ENCODE measurements around the gene GP1BA. TPM values are rescaled to one million over a fixed set of nuclear protein-coding genes. Genes with fewer than 3 reads are reported as not detected.
A peak's percentile ranks its signal among the peaks of the same experiment; 100 is the strongest.

The GP1BA gene
- total RNA-seq, 2 experiments from 2014 or later, result not detected

DNA sequence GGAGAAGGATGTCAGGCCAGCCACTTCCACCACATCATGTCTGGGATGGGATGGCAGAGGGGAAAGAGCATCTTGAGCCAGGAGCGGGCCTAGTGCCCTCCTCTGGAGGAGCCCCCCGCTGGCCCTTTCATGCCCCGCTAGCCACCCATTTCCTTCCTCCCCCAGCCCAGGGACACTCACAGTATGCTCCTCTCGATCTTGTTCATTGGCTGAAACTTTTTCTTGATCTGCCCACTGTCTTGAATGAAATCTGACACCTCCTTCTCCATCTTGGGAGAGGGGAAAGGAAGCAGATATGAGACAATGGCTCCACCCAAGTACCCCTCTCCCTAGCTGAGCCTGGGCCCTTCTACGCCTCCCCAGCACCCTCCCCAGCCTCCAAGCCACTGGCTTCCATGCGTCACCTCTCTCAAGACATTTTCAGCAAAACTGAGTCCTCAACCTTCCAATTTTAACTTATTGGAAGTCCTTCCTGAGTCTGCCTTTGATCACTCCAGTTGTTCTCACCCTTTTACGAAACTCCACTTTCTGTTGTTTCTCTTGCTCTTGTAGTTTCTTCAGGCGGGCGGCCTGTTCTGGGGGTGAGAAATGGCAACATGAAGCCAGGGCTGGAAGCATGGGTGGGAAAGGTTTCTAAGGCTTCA lies 28.3 kb downstream of the GP1BA start:
- Mint-ChIP-seq H3K27ac (no peak overlapping the region), H3K36me3 (ENCODE audit: low read depth) (peaks cover 28% of the 10 kb centered on the region), H3K4me1 (peaks cover 8% of the 10 kb centered on the region), H3K27me3 (no peaks in the 10 kb centered on the region), H3K4me3 (no peak overlapping the region), H3K9me3 (no peaks in the 10 kb centered on the region)
- DNase-seq, result no peak
- ChIA-PET POLR2A (interaction anchor here (13.3 kb wide), 1 partner anchor 19 kb away, joined by 229 read pairs; the partner anchor contains the start of genes PFN1, RNF167 and SLC25A11), CTCF (no interaction called here)

- peak overlapping the region; percentile 31 for H3K27ac Mint-ChIP-seq
- DNase-seq, result no peak
Measured at GRCh38 chr17:4965311-4965986, 33.4 kb downstream of the GP1BA start.

GRCh38 chr17:4966844-4967538 lies 34.9 kb downstream of the GP1BA start:
- peak; percentile 97 for DNase-seq
- H3K9me3 Mint-ChIP-seq, result no peaks in the 10 kb centered on the region
- H3K4me1 Mint-ChIP-seq, result peaks cover 25% of the 10 kb centered on the region
- H3K27ac Mint-ChIP-seq, result no peak overlapping the region
- H3K36me3 Mint-ChIP-seq (ENCODE audit: low read depth), result peaks cover 28% of the 10 kb centered on the region
- CTCF ChIA-PET, result interaction anchor here (0.6 to 2.4 kb wide), 20 partner anchors 11 to 472 kb away, joined by 3 to 22 read pairs (median 6); partner anchors contain the start of genes C1QBP, CAMTA2, CHRNE and ENO3
- H3K4me3 Mint-ChIP-seq, result no peak overlapping the region
- H3K27me3 Mint-ChIP-seq, result no peaks in the 10 kb centered on the region
- POLR2A ChIA-PET, result interaction anchor here (0.8 to 15.5 kb wide), 14 partner anchors 13 to 823 kb away, joined by 3 to 711 read pairs (median 4); partner anchors contain the start of genes CAMTA2, CHRNE, ENO3 and INCA1

More at GRCh38 chr17:4965311-4965986, 33.4 kb downstream of the GP1BA start:
- ChIA-PET CTCF (interaction anchor here (0.8 to 2.3 kb wide), 4 partner anchors 15 to 62 kb away, joined by 3 to 7 read pairs (median 6); partner anchors contain the start of genes CAMTA2, CHRNE, RNF167 and SLC25A11), POLR2A (interaction anchor here (8.6 to 15.5 kb wide), 2 partner anchors 17 to 22 kb away, joined by 78 to 711 read pairs; partner anchors contain the start of genes CAMTA2, ENO3, PFN1 and RNF167)
- Mint-ChIP-seq H3K4me1 (peaks cover 17% of the 10 kb centered on the region), H3K4me3 (peak overlapping the region; percentile 27), H3K9me3 (no peaks in the 10 kb centered on the region), H3K36me3 (ENCODE audit: low read depth) (peaks cover 21% of the 10 kb centered on the region), H3K27me3 (no peaks in the 10 kb centered on the region)

GRCh38 chr17:4967539-4968485 lies 35.7 kb downstream of the GP1BA start, which contains the start of gene SPAG7:
SPAG7 (minus strand) TSS chr17:4967817; CDS start chr17:4967804, 13 bp downstream.
- Mint-ChIP-seq H3K27ac (no peak within 1 kb of the TSS), H3K9me3 (no peaks in the 10 kb centered on the region), H3K4me1 (peaks cover 25% of the 10 kb centered on the region), H3K36me3 (ENCODE audit: low read depth) (peaks cover 32% of the 10 kb centered on the region), H3K4me3 (no peak within 1 kb of the TSS), H3K27me3 (no peaks in the 10 kb centered on the region)
- ChIA-PET CTCF (interaction anchor here (0.6 to 2.4 kb wide), 21 partner anchors 9 to 471 kb away, joined by 3 to 22 read pairs (median 5); partner anchors contain the start of genes C1QBP, CAMTA2, CHRNE and ENO3), POLR2A (interaction anchor here (0.8 to 15.5 kb wide), 16 partner anchors 12 to 824 kb away, joined by 3 to 711 read pairs (median 4); partner anchors contain the start of genes CAMTA2, CHRNE, ENO3 and INCA1)
- DNase-seq, result peak; percentile 95

- Mint-ChIP-seq H3K9me3 (no peaks in the 10 kb centered on the region), H3K36me3 (ENCODE audit: low read depth) (peaks cover 34% of the 10 kb centered on the region), H3K4me1 (peaks cover 23% of the 10 kb centered on the region), H3K27me3 (no peaks in the 10 kb centered on the region), H3K4me3 (no peak overlapping the region), H3K27ac (no peak overlapping the region)
- ChIA-PET CTCF (interaction anchor here (1.0 to 2.4 kb wide), 7 partner anchors 9 to 94 kb away, joined by 4 to 22 read pairs (median 6); partner anchors contain the start of genes CAMTA2, INCA1, KIF1C and PFN1), POLR2A (interaction anchor here (1.1 to 15.5 kb wide), 9 partner anchors 12 to 825 kb away, joined by 3 to 711 read pairs (median 8); partner anchors contain the start of genes CAMTA2, ENO3, INCA1 and KIF1C)
- DNase-seq, result no peak
Measured at GRCh38 chr17:4968486-4969046, 36.5 kb downstream of the GP1BA start.

- POLR2A ChIA-PET, result interaction anchor here (1.1 to 15.5 kb wide), 9 partner anchors 11 to 66 kb away, joined by 3 to 711 read pairs (median 8); partner anchors contain the start of genes CAMTA2, ENO3, INCA1 and KIF1C
- Mint-ChIP-seq H3K4me1 (peaks cover 25% of the 10 kb centered on the region), H3K27me3 (no peaks in the 10 kb centered on the region), H3K36me3 (ENCODE audit: low read depth) (peaks cover 38% of the 10 kb centered on the region), H3K9me3 (no peaks in the 10 kb centered on the region), H3K4me3 (no peak overlapping the region), H3K27ac (no peak overlapping the region)
- DNase-seq, result peak; percentile 57
- CTCF ChIA-PET, result interaction anchor here (0.9 to 1.8 kb wide), 4 partner anchors 10 to 93 kb away, joined by 4 to 6 read pairs (median 4); partner anchors contain the start of genes PFN1, RNF167 and SLC25A11
Measured at GRCh38 chr17:4969047-4969550, 37.0 kb downstream of the GP1BA start.

DNA sequence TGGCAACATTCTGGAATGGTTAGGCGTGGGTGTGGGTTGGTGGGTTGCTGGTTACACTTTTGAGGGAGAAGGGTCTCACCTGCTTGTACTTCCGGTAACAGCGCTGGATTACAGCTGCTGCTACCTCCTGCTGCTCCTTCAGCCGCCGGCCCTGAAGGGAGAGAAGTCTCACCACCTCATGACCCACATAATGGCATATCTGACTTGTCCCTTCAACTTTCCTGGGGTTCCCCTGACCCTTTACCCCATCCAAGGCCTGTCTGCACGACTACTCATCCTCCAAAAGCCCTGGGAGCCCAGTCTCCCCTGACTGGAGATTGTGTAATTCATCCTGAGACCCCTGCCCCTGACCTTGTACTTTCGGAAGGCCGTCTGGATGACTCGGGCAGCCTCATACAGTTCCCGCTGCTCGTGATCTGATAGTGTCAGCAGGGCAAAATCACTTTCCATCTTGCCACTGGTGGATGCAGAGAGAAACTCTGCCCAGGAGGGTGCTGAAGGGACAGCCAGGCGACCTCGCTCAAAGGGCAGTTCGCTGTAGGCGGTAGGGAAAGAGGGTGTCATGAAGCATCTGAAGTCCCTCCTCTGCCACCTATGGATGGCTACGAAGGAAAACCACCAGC lies 37.6 kb downstream of the GP1BA start:
- Mint-ChIP-seq H3K4me3 (no peak overlapping the region), H3K27ac (no peak overlapping the region), H3K9me3 (no peaks in the 10 kb centered on the region), H3K4me1 (peaks cover 27% of the 10 kb centered on the region), H3K36me3 (ENCODE audit: low read depth) (peaks cover 42% of the 10 kb centered on the region), H3K27me3 (no peaks in the 10 kb centered on the region)
- ChIA-PET CTCF (interaction anchor here (0.9 to 1.8 kb wide), 5 partner anchors 10 to 92 kb away, joined by 3 to 6 read pairs (median 4); partner anchors contain the start of genes PFN1, RNF167 and SLC25A11), POLR2A (interaction anchor here (0.8 to 15.5 kb wide), 9 partner anchors 11 to 65 kb away, joined by 3 to 711 read pairs (median 8); partner anchors contain the start of genes CAMTA2, ENO3, INCA1 and KIF1C)
- no peak for DNase-seq

DNA sequence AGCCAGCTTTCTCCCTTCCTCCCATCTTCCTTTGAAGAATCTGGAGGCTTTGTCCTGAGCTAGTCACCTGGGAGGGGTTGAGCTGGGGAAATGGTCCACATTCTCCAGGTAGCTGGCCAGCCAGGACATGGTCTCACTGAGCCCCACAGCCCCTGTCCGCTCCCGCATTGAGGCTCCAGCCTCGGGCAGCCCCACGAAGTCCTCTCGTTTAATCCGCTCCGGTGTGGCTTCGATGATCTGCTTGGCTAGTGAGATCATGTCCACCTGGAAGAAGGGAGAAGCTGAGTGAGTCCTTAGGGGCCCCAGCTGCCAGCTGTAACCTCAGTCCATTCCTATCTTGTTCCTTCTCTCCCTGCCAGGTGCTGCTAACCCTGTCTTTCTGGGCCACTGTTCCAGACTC lies 38.2 kb downstream of the GP1BA start:
- Mint-ChIP-seq H3K27me3 (no peaks in the 10 kb centered on the region), H3K4me1 (peaks cover 25% of the 10 kb centered on the region), H3K27ac (peak overlapping the region; percentile 62), H3K36me3 (ENCODE audit: low read depth) (peaks cover 44% of the 10 kb centered on the region), H3K9me3 (no peaks in the 10 kb centered on the region), H3K4me3 (no peak overlapping the region)
- no peak for DNase-seq
- CTCF ChIA-PET, result interaction anchor here (1.0 to 1.7 kb wide), 5 partner anchors 11 to 92 kb away, joined by 3 to 9 read pairs (median 4); partner anchors contain the start of genes CAMTA2 and CHRNE
- POLR2A ChIA-PET, result interaction anchor here (0.8 to 15.5 kb wide), 6 partner anchors 10 to 53 kb away, joined by 4 to 711 read pairs (median 24); partner anchors contain the start of genes CAMTA2, ENO3, INCA1 and KIF1C

GRCh38 chr17:4971826-4972225 lies 39.7 kb downstream of the GP1BA start:
- ChIA-PET POLR2A (interaction anchor here (1.5 to 15.5 kb wide), 3 partner anchors 8 to 24 kb away, joined by 8 to 711 read pairs (median 78); partner anchors contain the start of genes CAMTA2, ENO3, PFN1 and RNF167), CTCF (interaction anchor here (1.2 to 1.7 kb wide), 3 partner anchors 8 to 90 kb away, joined by 4 to 9 read pairs (median 5); partner anchors contain the start of gene CAMTA2)
- peaks cover 41% of the 10 kb centered on the region for H3K36me3 Mint-ChIP-seq (ENCODE audit: low read depth)
- H3K27me3 Mint-ChIP-seq, result no peaks in the 10 kb centered on the region
- H3K9me3 Mint-ChIP-seq, result no peaks in the 10 kb centered on the region
- H3K27ac Mint-ChIP-seq, result no peak overlapping the region
- no peak overlapping the region for H3K4me3 Mint-ChIP-seq
- H3K4me1 Mint-ChIP-seq, result peaks cover 14% of the 10 kb centered on the region
- no peak for DNase-seq

- no peak overlapping the region for H3K4me3 Mint-ChIP-seq
- no peak overlapping the region for H3K27ac Mint-ChIP-seq
- H3K27me3 Mint-ChIP-seq, result no peaks in the 10 kb centered on the region
- DNase-seq, result no peak
- H3K4me1 Mint-ChIP-seq, result peaks cover 14% of the 10 kb centered on the region
- peaks cover 46% of the 10 kb centered on the region for H3K36me3 Mint-ChIP-seq (ENCODE audit: low read depth)
- ChIA-PET CTCF (no interaction called here), POLR2A (interaction anchor here (8.6 to 15.5 kb wide), 2 partner anchors 16 to 24 kb away, joined by 78 to 711 read pairs; partner anchors contain the start of genes CAMTA2, ENO3, PFN1 and RNF167)
- H3K9me3 Mint-ChIP-seq, result no peaks in the 10 kb centered on the region
Measured at GRCh38 chr17:4972322-4972721, 40.2 kb downstream of the GP1BA start.

Data from activated CD4-positive, alpha-beta memory T cell treated with anti-CD3 and anti-CD28 coated beads, Interleukin-2, amount 10 ng/mL, durations not matched to agents 7 days and 5 days (primary cell).